Frontal cortex (tissue), 4 donors: ENCODE data around the gene ZFYVE27. TPM values are rescaled to one million over a fixed set of nuclear protein-coding genes. Genes with fewer than 3 reads are reported as not detected.

Experiments
- DNase-seq, 2 donors: peaks; one replicate each; pipeline ENCODE4 v3.0.0; 2012; ENCODE audit warnings: low spot score in 2 of 2
- FAIRE-seq: peaks from 2 replicates; lab custom pipeline; 2012; peaks lifted over from hg19 to GRCh38; lab: Jason Lieb, UNC
- total RNA-seq: library from RNA; depleted of rRNA; stranded (reverse); fragments of >200 nt; gene quantifications from one replicate; pipeline ENCODE4 v1.2.3, GENCODE V29; 2014
- donor health status: control.
- donor health status: control.
- donor health status: control.

Gene ZFYVE27
- total RNA-seq, 1 donor from 2014 or later = 45.2 TPM

GRCh38 chr10:97766996-97767924 is 30.3 kb downstream of the ZFYVE27 start:
- DNase-seq (no peak), FAIRE-seq (no peak)

GRCh38 chr10:97768322-97769315 is 31.7 kb downstream of the ZFYVE27 start:
- DNase-seq = no peak
- FAIRE-seq = no peak

- DNase-seq (no peak), FAIRE-seq (no peak)
Observed at GRCh38 chr10:97770255-97770654, 33.3 kb downstream of the ZFYVE27 start.

GRCh38 chr10:97771055-97771891 is 34.3 kb downstream of the ZFYVE27 start:
- FAIRE-seq (no peak), DNase-seq (peak in 1 of 2 donors; percentile 49)

- DNase-seq = peak in 1 of 2 donors; percentile 58
Observed at GRCh38 chr10:97771913-97772823, 35.2 kb downstream of the ZFYVE27 start, which contains the start of gene SFRP5. TSS of gene SFRP5 (minus strand) at chr10:97771999. CDS start at chr10:97771833, 166 bp downstream.

GRCh38 chr10:97773096-97773495 is 36.2 kb downstream of the ZFYVE27 start:
- no peak for FAIRE-seq
- no peak for DNase-seq

More at GRCh38 chr10:97771913-97772823, 35.2 kb downstream of the ZFYVE27 start, which contains the start of gene SFRP5:
- no peak for FAIRE-seq

- DNase-seq = no peak
- no peak for FAIRE-seq
Observed at GRCh38 chr10:97774811-97775294, 37.9 kb downstream of the ZFYVE27 start.

GRCh38 chr10:97777143-97777542 is 40.2 kb downstream of the ZFYVE27 start:
- no peak for DNase-seq
- no peak for FAIRE-seq

- DNase-seq (no peak), FAIRE-seq (no peak)
Observed at GRCh38 chr10:97778452-97779302, 41.7 kb downstream of the ZFYVE27 start.

- no peak for DNase-seq
- no peak for FAIRE-seq
Observed at GRCh38 chr10:97779492-97779891, 42.6 kb downstream of the ZFYVE27 start.

GRCh38 chr10:97779975-97780374 is 43.0 kb downstream of the ZFYVE27 start:
- FAIRE-seq (no peak), DNase-seq (no peak)

GRCh38 chr10:97780841-97781617 is 44.1 kb downstream of the ZFYVE27 start:
- DNase-seq (no peak), FAIRE-seq (no peak)

- no peak for FAIRE-seq
- no peak for DNase-seq
Observed at GRCh38 chr10:97781618-97782331, 44.8 kb downstream of the ZFYVE27 start.

GRCh38 chr10:97782455-97783228 is 45.7 kb downstream of the ZFYVE27 start:
- no peak for DNase-seq
- no peak for FAIRE-seq

GRCh38 chr10:97784200-97784810 is 47.4 kb downstream of the ZFYVE27 start:
- DNase-seq (no peak), FAIRE-seq (no peak)
